HG03135 (cell line): ENCODE data around the gene OR52E6.
A peak's percentile ranks its signal among the peaks of the same experiment; 100 is the strongest.

ENCODE experiments used
- ATAC-seq: cut with Tn5 transposase; IDR thresholded peaks from one replicate; pipeline ENCODE4 v1.9.1; 2021; ENCODE audit warnings: mild to moderate bottlenecking, moderate library complexity; ENCODE audit not compliant: unreplicated experiment

OR52E6 gene

GRCh38 chr11:5841797-5842196 lies at the start of gene OR52E6:
Gene OR52E6 (minus strand): TSS chr11:5841897. CDS start chr11:5841897, 0 bp downstream.
- no peak for ATAC-seq

- ATAC-seq: no peak
Measured at GRCh38 chr11:5891216-5891800, 49.6 kb upstream of the OR52E6 start.

- ATAC-seq: no peak
Measured at GRCh38 chr11:5887661-5888060, 46.0 kb upstream of the OR52E6 start.

GRCh38 chr11:5887172-5887571 lies 45.5 kb upstream of the OR52E6 start:
- no peak for ATAC-seq

GRCh38 chr11:5881756-5882155 lies 40.1 kb upstream of the OR52E6 start:
- ATAC-seq: no peak

- no peak for ATAC-seq
Measured at GRCh38 chr11:5880329-5880728, 38.6 kb upstream of the OR52E6 start, which contains the start of gene OR52E4. Gene OR52E4 (plus strand): TSS chr11:5880629. CDS start chr11:5884293, 3,664 bp downstream.

GRCh38 chr11:5878564-5878963 lies 36.9 kb upstream of the OR52E6 start:
- ATAC-seq: no peak

GRCh38 chr11:5865826-5866225 lies 24.1 kb upstream of the OR52E6 start:
- ATAC-seq: no peak

GRCh38 chr11:5857590-5857989 lies 15.9 kb upstream of the OR52E6 start, which contains the start of gene OR52E8:
Gene OR52E8 (minus strand): TSS chr11:5857690. CDS start chr11:5857690, 0 bp downstream.
- no peak for ATAC-seq

- no peak for ATAC-seq
Measured at GRCh38 chr11:5851002-5851401, 9.3 kb upstream of the OR52E6 start.

GRCh38 chr11:5847711-5848110 lies 6.0 kb upstream of the OR52E6 start:
- ATAC-seq: no peak

- no peak for ATAC-seq
Measured at GRCh38 chr11:5846701-5847100, 5.0 kb upstream of the OR52E6 start.

- ATAC-seq: no peak
Measured at GRCh38 chr11:5837695-5838094, 4.0 kb downstream of the OR52E6 start.

- no peak for ATAC-seq
Measured at GRCh38 chr11:5833446-5833845, 8.3 kb downstream of the OR52E6 start.

GRCh38 chr11:5831196-5831829 lies 10.4 kb downstream of the OR52E6 start:
- ATAC-seq: no peak

GRCh38 chr11:5818245-5818886 lies 23.3 kb downstream of the OR52E6 start:
- ATAC-seq: peak; percentile 57

- ATAC-seq: no peak
Measured at GRCh38 chr11:5815534-5815933, 26.2 kb downstream of the OR52E6 start.

GRCh38 chr11:5809905-5810795 lies 31.5 kb downstream of the OR52E6 start:
- ATAC-seq: no peak

- ATAC-seq: peak; percentile 24
Measured at GRCh38 chr11:5809122-5809519, 32.6 kb downstream of the OR52E6 start.

GRCh38 chr11:5808500-5809121 lies 33.1 kb downstream of the OR52E6 start, which contains the start of gene OR52N2:
Gene OR52N2 (plus strand): TSS chr11:5808924. CDS start chr11:5820336, 11,412 bp downstream.
- peak; percentile 90 for ATAC-seq
